Measurements from ENCODE around the gene ZNF273.

DNA sequence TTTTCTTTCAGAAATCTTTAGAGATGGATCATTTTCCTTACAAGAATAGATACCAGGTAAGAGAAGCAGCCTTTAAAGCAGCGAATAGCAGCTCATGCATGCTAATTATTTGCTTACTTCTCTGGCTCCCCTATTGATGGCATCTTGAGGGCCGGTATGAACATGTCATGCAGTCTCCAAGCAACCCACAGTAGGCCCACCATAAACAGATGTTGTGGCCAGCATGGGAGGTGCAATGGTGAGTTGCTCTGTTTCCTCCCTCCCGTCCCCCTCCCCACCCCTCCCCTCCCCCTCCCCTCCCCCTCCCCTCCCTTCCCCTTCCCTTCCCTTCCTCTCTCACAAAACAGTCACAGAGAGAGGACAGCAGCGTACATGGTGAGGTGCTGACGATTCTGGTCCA lies 9.7 kb upstream of the ZNF273 start:
- TF ChIP-seq, protein P1, sequence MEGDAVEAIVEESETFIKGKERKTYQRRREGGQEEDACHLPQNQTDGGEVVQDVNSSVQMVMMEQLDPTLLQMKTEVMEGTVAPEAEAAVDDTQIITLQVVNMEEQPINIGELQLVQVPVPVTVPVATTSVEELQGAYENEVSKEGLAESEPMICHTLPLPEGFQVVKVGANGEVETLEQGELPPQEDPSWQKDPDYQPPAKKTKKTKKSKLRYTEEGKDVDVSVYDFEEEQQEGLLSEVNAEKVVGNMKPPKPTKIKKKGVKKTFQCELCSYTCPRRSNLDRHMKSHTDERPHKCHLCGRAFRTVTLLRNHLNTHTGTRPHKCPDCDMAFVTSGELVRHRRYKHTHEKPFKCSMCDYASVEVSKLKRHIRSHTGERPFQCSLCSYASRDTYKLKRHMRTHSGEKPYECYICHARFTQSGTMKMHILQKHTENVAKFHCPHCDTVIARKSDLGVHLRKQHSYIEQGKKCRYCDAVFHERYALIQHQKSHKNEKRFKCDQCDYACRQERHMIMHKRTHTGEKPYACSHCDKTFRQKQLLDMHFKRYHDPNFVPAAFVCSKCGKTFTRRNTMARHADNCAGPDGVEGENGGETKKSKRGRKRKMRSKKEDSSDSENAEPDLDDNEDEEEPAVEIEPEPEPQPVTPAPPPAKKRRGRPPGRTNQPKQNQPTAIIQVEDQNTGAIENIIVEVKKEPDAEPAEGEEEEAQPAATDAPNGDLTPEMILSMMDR (IDR thresholded peaks at IDR 0.05) = no peak
- TF ChIP-seq EP300 (IDR thresholded peaks at IDR 0.05) (no peak), POLR2AphosphoS5 (IDR thresholded peaks at IDR 0.05) (no peak)

Measured in stomach (tissue), 4 donors.